Measurements from ENCODE around the gene NAA25. TPM values are rescaled to one million over a fixed set of nuclear protein-coding genes. Genes with fewer than 3 reads are reported as not detected.

NAA25 gene
- total and polyA plus RNA-seq, 2 of the 4 experiments (the other 2 are of a cell fraction), result 10.3 to 25.5 TPM

DNA sequence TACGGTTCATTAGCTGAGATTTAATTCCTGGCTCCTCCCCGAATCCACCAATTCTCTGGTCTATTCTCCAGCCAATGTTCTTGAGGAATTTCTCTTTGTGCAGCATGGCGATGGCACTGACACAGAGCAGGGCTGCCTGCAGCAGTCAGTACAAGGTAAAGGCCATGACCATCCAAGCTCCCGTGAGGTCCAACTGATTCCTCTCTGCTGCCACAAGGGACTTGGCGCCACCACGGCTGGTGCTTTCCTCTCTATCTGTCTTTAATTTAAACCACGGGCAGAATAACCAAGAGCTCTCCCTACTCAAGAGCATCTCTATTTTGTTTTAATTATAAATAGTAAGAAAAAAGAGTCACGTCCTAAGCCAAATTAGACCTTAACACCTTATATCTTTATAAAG lies 107.8 kb downstream of the NAA25 start:
- Histone ChIP-seq H3K14ac (replicated peaks; ENCODE audit: low read depth, low read length) (no peak overlapping the region), H3K27me3 (ENCODE audit: control insufficient read depth, insufficient read depth, low read length) (no peaks in the 10 kb centered on the region), H3K23ac (ENCODE audit: low read depth, low read length) (no peak overlapping the region), H2BK5ac (ENCODE audit: low read depth, low read length, poor library complexity, severe bottlenecking) (no peak overlapping the region), H3K4me1 (ENCODE audit: control insufficient read depth, insufficient read depth, low read length) (peaks cover 5% of the 10 kb centered on the region), H2AFZ (replicated peaks; ENCODE audit: low read length, poor library complexity) (no peak overlapping the region), H4K91ac (ENCODE audit: insufficient read depth, low read depth, low read length) (no peak overlapping the region), H2AK5ac (ENCODE audit: low read depth, low read length) (no peak overlapping the region), H2BK20ac (ENCODE audit: low read depth, low read length) (no peak overlapping the region), H2AK9ac (replicated peaks; ENCODE audit: low read depth, low read length, poor library complexity) (no peak overlapping the region), H2BK15ac (ENCODE audit: low read depth, low read length) (no peak overlapping the region), H3K9me1 (ENCODE audit: insufficient read depth, low read length) (0 out of 2 replicates have a peak, but pooled peaks cover under 1% of the 10 kb centered on the region), H2BK120ac (ENCODE audit: low read depth, low read length) (no peak overlapping the region), H3K79me1 (ENCODE audit: low read depth in 1 of 2, low read length in 2 of 2) (0 out of 4 replicates have a peak, but pooled peaks cover 0 to under 1% of the 10 kb centered on the region in 2 experiments), H4K8ac (ENCODE audit: low read depth in 2 of 2, low read length in 2 of 2) (no peak overlapping the region), H3K27ac (ENCODE audit: insufficient read depth, low read length) (no peak overlapping the region), H3K4me2 (ENCODE audit: low read depth, low read length) (no peak overlapping the region), H4K20me1 (ENCODE audit: insufficient read depth, low read length) (no peaks in the 10 kb centered on the region), H3K18ac (ENCODE audit: low read depth, low read length) (no peak overlapping the region), H4K5ac (ENCODE audit: low read depth, low read length) (no peak overlapping the region), H3K36me3 (ENCODE audit: control insufficient read depth, insufficient read depth, low read length) (no peaks in the 10 kb centered on the region), H3K9me3 (ENCODE audit: control insufficient read depth, insufficient read depth, low read length) (no peaks in the 10 kb centered on the region), H3K4ac (ENCODE audit: low read depth, low read length) (no peak overlapping the region), H3K4me3 (ENCODE audit: insufficient read depth, low read depth, low read length) (no peak overlapping the region), H3K9ac (ENCODE audit: low read depth, low read length) (no peak overlapping the region), H3K56ac (ENCODE audit: extremely low read depth, insufficient read depth, low read length) (no peak overlapping the region)
- in situ Hi-C loops (cut with MboI; ENCODE audit: low sequenced_read_pairs) (no loop called here), dilution Hi-C loops (cut with HindIII; ENCODE audit: low sequenced_read_pairs, unreplicated experiment) (no loop called here), intact Hi-C loops (cut with micrococcal nuclease) (no loop called here)
- POLR2A ChIA-PET (ENCODE audit: unreplicated experiment), result no interaction called here
- CTCF ChIA-PET, result interaction anchor here (0.6 kb wide), 1 partner anchor 97 kb away, joined by 3 read pairs; no protein-coding TSS in a partner anchor
- BruUV-seq (replicated peaks), result no TSS peak
- ATAC-seq (ENCODE audit: low read depth) (no peak), DNase-seq (no peak)
- WGBS, 2 experiments (ENCODE audit: extremely low coverage in 2 of 2, insufficient read length in 1 of 2), result no CpG with 5 or more reads among the region's 8 CpGs
- TF ChIP-seq POLR2A (IDR thresholded peaks at IDR 0.05; ENCODE audit: low read depth, low read length) (no peak), FOS (IDR thresholded peaks at IDR 0.05; ENCODE audit: low read depth, low read length) (no peak), RCOR1 (IDR thresholded peaks at IDR 0.05; ENCODE audit: insufficient replicate concordance, low read length) (no peak), SMC3 (IDR thresholded peaks at IDR 0.05; ENCODE audit: low read depth, low read length) (no peak), CHD1 (IDR thresholded peaks at IDR 0.05; ENCODE audit: low read depth, low read length) (no peak), MAZ (IDR thresholded peaks at IDR 0.05; ENCODE audit: borderline replicate concordance, low read depth, low read length) (no peak), RFX5 (IDR thresholded peaks at IDR 0.05; ENCODE audit: low read depth, low read length) (no peak), BHLHE40 (IDR thresholded peaks at IDR 0.05; ENCODE audit: low read depth, low read length) (no peak)
- TF ChIP-seq, protein P1, sequence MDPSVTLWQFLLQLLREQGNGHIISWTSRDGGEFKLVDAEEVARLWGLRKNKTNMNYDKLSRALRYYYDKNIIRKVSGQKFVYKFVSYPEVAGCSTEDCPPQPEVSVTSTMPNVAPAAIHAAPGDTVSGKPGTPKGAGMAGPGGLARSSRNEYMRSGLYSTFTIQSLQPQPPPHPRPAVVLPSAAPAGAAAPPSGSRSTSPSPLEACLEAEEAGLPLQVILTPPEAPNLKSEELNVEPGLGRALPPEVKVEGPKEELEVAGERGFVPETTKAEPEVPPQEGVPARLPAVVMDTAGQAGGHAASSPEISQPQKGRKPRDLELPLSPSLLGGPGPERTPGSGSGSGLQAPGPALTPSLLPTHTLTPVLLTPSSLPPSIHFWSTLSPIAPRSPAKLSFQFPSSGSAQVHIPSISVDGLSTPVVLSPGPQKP (IDR thresholded peaks at IDR 0.05; ENCODE audit: borderline replicate concordance, low read depth, low read length), result no peak
- TF ChIP-seq, protein P2, sequence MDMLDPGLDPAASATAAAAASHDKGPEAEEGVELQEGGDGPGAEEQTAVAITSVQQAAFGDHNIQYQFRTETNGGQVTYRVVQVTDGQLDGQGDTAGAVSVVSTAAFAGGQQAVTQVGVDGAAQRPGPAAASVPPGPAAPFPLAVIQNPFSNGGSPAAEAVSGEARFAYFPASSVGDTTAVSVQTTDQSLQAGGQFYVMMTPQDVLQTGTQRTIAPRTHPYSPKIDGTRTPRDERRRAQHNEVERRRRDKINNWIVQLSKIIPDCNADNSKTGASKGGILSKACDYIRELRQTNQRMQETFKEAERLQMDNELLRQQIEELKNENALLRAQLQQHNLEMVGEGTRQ (IDR thresholded peaks at IDR 0.05; ENCODE audit: low read depth, low read length), result no peak
- TF ChIP-seq, protein P3, sequence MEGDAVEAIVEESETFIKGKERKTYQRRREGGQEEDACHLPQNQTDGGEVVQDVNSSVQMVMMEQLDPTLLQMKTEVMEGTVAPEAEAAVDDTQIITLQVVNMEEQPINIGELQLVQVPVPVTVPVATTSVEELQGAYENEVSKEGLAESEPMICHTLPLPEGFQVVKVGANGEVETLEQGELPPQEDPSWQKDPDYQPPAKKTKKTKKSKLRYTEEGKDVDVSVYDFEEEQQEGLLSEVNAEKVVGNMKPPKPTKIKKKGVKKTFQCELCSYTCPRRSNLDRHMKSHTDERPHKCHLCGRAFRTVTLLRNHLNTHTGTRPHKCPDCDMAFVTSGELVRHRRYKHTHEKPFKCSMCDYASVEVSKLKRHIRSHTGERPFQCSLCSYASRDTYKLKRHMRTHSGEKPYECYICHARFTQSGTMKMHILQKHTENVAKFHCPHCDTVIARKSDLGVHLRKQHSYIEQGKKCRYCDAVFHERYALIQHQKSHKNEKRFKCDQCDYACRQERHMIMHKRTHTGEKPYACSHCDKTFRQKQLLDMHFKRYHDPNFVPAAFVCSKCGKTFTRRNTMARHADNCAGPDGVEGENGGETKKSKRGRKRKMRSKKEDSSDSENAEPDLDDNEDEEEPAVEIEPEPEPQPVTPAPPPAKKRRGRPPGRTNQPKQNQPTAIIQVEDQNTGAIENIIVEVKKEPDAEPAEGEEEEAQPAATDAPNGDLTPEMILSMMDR (conservative IDR thresholded peaks at IDR 0.05; ENCODE audit: low read depth, low read length), result no peak

Data from IMR-90 (cell line).